Measurements from ENCODE around the gene PLEKHG1.

PLEKHG1 gene

DNA sequence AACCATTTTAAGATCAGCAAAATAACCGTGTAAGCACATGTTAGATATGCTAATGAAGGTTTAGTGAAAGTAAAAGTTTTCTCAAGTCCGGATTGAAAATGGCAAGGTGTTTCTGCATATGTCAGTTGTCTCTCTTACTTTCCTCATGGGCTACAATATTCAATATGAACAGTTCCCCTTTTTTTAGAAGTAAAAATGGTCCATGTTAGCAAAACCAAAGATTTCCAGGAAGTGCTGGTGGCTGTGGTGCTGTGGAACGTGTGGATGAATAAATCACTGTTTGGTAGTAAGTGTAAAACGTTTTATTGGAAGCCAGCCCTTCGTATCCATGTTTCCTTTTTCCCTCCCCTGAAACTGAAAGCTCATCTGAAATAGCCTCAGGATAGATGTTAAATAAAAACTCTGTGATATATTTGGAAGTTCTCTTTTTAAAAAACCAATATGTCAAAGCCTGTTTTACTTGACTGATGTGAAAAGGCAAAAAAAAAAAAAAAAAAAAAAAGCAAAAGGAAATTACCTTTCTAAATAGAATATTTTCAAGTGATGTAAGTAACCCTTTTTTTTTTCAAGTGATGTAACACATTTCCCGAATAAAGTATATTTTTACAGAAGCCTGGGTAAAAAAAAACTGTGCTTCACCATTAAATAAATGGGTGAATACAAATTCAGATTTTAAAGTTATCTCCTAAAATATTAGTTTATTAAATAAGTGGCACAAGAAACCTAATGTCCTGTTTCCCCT lies 41.9 kb downstream of the PLEKHG1 start:
- no peak for DNase-seq

DNA sequence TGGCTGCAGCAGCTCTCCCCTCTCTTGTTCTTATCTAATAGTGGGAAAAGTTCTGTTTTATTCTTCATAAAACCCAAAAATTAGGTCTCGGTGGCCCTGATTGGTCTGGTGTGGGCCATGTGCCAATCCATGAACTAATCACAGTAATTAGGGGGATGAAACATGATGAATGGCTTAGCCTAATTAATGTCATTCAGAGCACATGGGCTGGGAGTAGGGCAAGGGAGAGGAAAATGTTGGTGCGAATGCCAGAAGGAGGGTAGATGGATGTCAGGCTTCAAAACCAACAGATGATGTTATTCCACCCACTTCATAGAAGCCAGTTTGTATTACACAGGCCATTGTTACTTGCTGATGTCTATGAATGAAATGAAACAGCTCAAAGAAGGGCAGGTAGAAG lies 46.5 kb downstream of the PLEKHG1 start:
- DNase-seq, result no peak

DNA sequence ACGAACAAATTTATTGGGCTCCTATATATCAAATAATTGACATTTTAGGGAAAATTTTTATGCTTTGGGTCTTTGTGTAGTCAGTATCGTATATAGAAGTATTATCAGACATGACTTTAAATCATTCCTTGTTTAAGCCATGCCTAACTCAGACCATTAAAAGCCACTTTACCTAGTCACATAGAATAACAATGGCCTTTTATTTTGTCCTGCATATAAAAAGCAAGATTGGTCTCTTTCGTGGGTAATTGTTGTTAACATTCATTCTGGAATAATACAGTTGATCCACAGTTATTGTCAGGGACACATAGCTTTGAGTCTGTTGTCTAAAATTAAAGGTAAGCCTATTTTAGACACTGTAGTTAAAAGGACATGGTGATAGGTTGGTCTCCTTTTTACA lies 47.4 kb downstream of the PLEKHG1 start:
- no peak for DNase-seq
